Gastroesophageal sphincter (tissue), 3 donors: ENCODE measurements around the gene THOP1.

Experiments
- CTCF ChIP-seq, 4 experiments: fragments of 200-600 bp in 2 of 4; fragments of 450-650 bp in 2 of 4; sonication (generic) in 1 of 4; IDR thresholded peaks; one replicate each; pipeline ENCODE4 v1.5.1; 2017 to 2019; ENCODE audit warnings: antibody characterized with exemption in 4 of 4, mild to moderate bottlenecking in 2 of 4, moderate library complexity in 2 of 4
- EP300 ChIP-seq: sonication (generic); formaldehyde crosslinking; IDR thresholded peaks from one replicate; pipeline ENCODE4 v1.6.1; 2017; ENCODE audit warnings: antibody characterized with exemption, mild to moderate bottlenecking
- POLR2A ChIP-seq, 2 donors: fragments of 450-650 bp; IDR thresholded peaks; one replicate each; pipeline ENCODE4 v1.6.1; 2017; ENCODE audit warnings: antibody characterized with exemption in 2 of 2, mild to moderate bottlenecking in 2 of 2, moderate library complexity in 1 of 2
- POLR2AphosphoS5 ChIP-seq: sonication (generic); formaldehyde crosslinking; IDR thresholded peaks from one replicate; pipeline ENCODE4 v1.6.1; 2017; ENCODE audit warnings: antibody characterized with exemption

- TF ChIP-seq CTCF (IDR thresholded peaks at IDR 0.05) (no peak), POLR2AphosphoS5 (no peak), POLR2A (IDR thresholded peaks at IDR 0.05) (no peak), EP300 (no peak)
Measured at GRCh38 chr19:2750808-2751437, 34.4 kb upstream of the THOP1 start.
